Ovary (tissue), 3 donors: ENCODE results near the gene ANKFN1.

Experiments
- CTCF ChIP-seq, 3 donors: fragments of 450-650 bp in 2 of 3; fragments of 200-600 bp in 1 of 3; IDR thresholded peaks; one replicate each; pipeline versions ENCODE4 v1.5.1 to v1.8.0; 2016 to 2022; ENCODE audit warnings: antibody characterized with exemption in 3 of 3, mild to moderate bottlenecking in 1 of 3
- POLR2A ChIP-seq: fragments of 450-650 bp; IDR thresholded peaks from one replicate; pipeline ENCODE4 v1.6.1; 2017; ENCODE audit warnings: antibody characterized with exemption, mild to moderate bottlenecking, moderate library complexity
- donor health status: DM: no; HTN: no; CAD: no.

DNA sequence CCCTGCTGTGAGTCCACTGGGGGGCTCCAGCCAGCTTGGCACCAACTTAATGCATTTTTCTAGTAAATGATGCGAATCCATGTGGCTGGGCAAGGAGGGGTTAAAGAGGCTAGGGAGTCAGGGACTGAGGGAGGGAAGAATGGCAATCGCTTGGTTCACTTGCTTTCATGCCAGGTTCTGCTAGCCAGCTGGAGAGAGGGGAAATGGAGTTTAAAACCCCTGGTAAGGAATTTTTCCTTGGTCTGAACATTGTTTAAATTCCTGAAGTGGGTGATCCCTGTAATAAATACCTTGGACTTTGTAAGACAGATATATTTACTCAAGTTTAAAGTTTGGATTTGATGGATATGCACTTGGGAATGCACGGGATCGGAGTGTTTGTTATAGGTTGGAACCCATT is 22.8 kb downstream of the ANKFN1 start:
- TF ChIP-seq CTCF (IDR thresholded peaks at IDR 0.05) = no peak
- no peak for TF ChIP-seq POLR2A
